ENCODE data around the gene NDE1. TPM values are rescaled to one million over a fixed set of nuclear protein-coding genes. Genes with fewer than 3 reads are reported as not detected.

The NDE1 gene
- total RNA-seq, 4 donors from 2014 or later, result 46.1 to 94.9 (median 70.1) TPM

DNA sequence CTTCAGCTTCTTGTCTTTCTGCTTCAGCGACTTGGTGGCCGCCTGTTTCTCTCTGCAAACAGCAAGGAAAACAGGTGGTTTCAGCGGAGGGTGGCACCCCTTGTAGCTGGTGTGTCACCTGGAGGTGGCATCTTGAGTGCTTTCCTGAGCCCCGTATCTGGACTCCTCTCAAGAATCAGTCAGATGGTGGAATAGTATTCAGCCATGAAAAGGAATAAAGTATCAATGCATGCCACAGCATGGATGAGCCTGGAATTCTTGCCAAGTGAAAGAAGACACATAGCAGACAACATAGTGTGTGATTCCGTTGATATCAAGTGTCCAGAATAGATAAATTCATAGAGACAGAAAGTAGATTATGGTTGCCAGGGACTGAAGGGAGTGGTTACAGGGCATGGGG is 65.2 kb downstream of the NDE1 start:
- DNase-seq (ENCODE audit: extremely low spot score), result no peak
- Histone ChIP-seq H3K36me3 (peaks cover 42 to 100% (median 94%) of the 10 kb centered on the region in 4 donors), H3K4me1 (peaks cover 0 to 61% (median 37%) of the 10 kb centered on the region in 4 donors), H3K27me3 (no peaks in the 10 kb centered on the region), H3K9me3 (no peaks in the 10 kb centered on the region), H3K27ac (replicated peaks in 1 of 4) (peak overlapping the region in 3 of 4 donors; percentile 25 to 68 (median 44)), H3K4me3 (no peak overlapping the region)
- TF ChIP-seq POLR2AphosphoS5 (IDR thresholded peaks at IDR 0.05), result no peak
- TF ChIP-seq, protein P1, sequence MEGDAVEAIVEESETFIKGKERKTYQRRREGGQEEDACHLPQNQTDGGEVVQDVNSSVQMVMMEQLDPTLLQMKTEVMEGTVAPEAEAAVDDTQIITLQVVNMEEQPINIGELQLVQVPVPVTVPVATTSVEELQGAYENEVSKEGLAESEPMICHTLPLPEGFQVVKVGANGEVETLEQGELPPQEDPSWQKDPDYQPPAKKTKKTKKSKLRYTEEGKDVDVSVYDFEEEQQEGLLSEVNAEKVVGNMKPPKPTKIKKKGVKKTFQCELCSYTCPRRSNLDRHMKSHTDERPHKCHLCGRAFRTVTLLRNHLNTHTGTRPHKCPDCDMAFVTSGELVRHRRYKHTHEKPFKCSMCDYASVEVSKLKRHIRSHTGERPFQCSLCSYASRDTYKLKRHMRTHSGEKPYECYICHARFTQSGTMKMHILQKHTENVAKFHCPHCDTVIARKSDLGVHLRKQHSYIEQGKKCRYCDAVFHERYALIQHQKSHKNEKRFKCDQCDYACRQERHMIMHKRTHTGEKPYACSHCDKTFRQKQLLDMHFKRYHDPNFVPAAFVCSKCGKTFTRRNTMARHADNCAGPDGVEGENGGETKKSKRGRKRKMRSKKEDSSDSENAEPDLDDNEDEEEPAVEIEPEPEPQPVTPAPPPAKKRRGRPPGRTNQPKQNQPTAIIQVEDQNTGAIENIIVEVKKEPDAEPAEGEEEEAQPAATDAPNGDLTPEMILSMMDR (IDR thresholded peaks at IDR 0.05), result no peak
- TF ChIP-seq POLR2A (IDR thresholded peaks at IDR 0.05; ENCODE audit: low read depth), result no peak
- TF ChIP-seq EP300 (IDR thresholded peaks at IDR 0.05), result no peak
- WGBS, result 77% methylated on average over 5 of the region's 5 CpGs
- intact Hi-C loops (cut with DNase I), result no loop called here

DNA sequence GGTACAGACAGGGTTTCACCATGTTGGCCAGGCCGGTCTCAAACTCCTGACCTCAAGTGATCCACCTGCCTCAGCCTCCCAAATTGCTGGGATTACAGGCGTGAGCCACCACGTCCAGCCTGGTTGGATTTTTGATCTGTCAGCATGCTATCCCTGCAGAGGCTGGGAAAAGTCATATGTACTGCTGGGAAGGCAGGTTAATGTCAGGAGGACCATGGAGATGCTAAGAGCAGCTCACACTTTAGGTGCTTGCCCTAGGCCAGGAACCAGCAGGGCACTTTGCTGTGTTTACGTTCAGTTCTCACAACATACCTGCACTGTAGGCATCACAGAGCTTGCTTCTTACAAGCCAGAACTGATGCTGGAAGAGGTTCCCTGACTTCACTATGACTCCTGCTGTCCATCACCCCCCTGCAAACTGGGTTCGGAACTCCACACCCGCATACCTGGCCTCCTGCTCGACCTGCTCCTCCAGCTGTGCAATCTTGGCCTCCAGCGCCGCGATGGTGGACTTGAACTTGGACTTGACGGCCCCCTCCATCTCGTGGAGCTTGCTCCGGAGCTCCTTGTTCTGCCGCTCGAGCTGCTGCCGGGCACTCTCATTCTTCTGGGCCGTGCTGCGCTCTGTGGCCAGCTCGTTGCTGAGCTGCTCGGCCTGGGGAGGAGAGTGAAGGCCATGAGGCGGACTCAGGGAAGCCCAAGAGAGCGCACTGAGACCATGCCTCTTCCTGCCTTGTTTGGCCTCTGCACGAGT is 66.8 kb downstream of the NDE1 start:
- TF ChIP-seq, protein P1 (IDR thresholded peaks at IDR 0.05), result no peak
- peak; percentile 18 to 72 for TF ChIP-seq POLR2AphosphoS5 (IDR thresholded peaks at IDR 0.05)
- no peaks in the 10 kb centered on the region for H3K9me3 ChIP-seq
- H3K4me3 ChIP-seq, result no peak overlapping the region
- intact Hi-C loops (cut with DNase I), result no loop called here
- no peak for DNase-seq (ENCODE audit: extremely low spot score)
- H3K27me3 ChIP-seq, result no peaks in the 10 kb centered on the region
- peaks cover 54 to 100% (median 98%) of the 10 kb centered on the region in 4 donors for H3K36me3 ChIP-seq
- H3K27ac ChIP-seq (replicated peaks in 1 of 4), result peak overlapping the region; percentile 41 to 68 (median 53)
- H3K4me1 ChIP-seq, result peaks cover 0 to 69% (median 42%) of the 10 kb centered on the region in 4 donors
- 77% methylated on average over 11 of the region's 23 CpGs for WGBS

DNA sequence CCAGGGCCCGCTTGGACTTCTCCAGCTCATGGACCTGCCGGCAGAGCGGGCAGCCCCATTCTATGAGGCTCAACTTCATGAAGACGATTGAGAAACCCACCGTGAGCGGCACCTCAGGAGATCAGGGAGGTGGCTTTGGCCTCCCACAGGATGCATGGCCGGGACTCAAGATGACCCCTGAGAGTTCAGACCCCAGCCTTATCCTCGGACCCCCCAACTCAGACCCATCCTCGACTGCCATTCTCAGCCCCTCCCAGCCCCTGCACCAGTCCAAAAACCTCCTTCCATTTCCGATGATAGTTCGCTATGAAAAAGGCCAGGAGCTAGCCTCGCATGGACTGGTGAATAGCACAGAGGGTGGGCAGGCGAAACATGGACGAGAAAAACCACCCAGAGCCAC is 71.0 kb downstream of the NDE1 start:
- H3K4me1 ChIP-seq, result peaks cover 0 to 92% (median 45%) of the 10 kb centered on the region in 4 donors

DNA sequence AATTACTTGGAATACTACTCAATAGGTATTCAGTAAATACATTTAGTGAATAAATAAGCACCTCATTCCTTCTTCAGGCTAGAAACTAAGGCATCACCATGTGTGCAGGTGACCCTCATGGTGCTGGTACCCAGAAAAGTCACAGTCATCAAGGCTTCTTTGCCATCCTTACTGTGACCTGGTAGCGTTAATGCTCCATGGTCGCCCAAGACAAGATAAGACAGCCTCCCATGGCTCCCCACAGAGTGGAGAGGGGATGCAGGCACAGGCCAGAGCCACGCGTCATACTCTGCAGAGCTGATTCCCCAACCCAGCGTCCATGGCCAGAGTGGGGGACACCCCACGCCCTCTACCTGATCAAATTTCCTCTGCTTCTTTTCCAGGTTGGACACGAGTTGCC is 73.8 kb downstream of the NDE1 start:
- Histone ChIP-seq H3K36me3 (peaks cover 53 to 100% (median 99%) of the 10 kb centered on the region in 4 donors), H3K4me3 (no peak overlapping the region), H3K4me1 (peaks cover 0 to 96% (median 52%) of the 10 kb centered on the region in 4 donors), H3K9me3 (no peaks in the 10 kb centered on the region), H3K27me3 (no peaks in the 10 kb centered on the region), H3K27ac (replicated peaks in 1 of 4) (peak overlapping the region; percentile 31 to 66 (median 47))
- intact Hi-C loops (cut with DNase I), result no loop called here
- peak; percentile 24 to 60 for TF ChIP-seq POLR2AphosphoS5 (IDR thresholded peaks at IDR 0.05)
- no peak for TF ChIP-seq EP300 (IDR thresholded peaks at IDR 0.05)
- no peak for TF ChIP-seq POLR2A (IDR thresholded peaks at IDR 0.05; ENCODE audit: low read depth)
- TF ChIP-seq, protein P1 (IDR thresholded peaks at IDR 0.05), result no peak
- WGBS, result 61% methylated on average over 7 of the region's 7 CpGs
- no peak for DNase-seq (ENCODE audit: extremely low spot score)

More for the DNA sequence above, 71.0 kb downstream of the NDE1 start:
- H3K9me3 ChIP-seq, result no peaks in the 10 kb centered on the region
- H3K27ac ChIP-seq (replicated peaks in 1 of 4), result peak overlapping the region; percentile 41 to 68 (median 52)
- H3K36me3 ChIP-seq, result peaks cover 70 to 100% (median 100%) of the 10 kb centered on the region in 4 donors
- WGBS, result 81% methylated on average over 10 of the region's 14 CpGs
- TF ChIP-seq, protein P1 (IDR thresholded peaks at IDR 0.05), result no peak
- TF ChIP-seq EP300 (IDR thresholded peaks at IDR 0.05) (no peak), POLR2AphosphoS5 (IDR thresholded peaks at IDR 0.05) (peak in 1 of 2 donors; percentile 59), POLR2A (IDR thresholded peaks at IDR 0.05; ENCODE audit: low read depth) (no peak)
- H3K4me3 ChIP-seq, result no peak overlapping the region
- no peaks in the 10 kb centered on the region for H3K27me3 ChIP-seq
- intact Hi-C loops (cut with DNase I), result no loop called here
- no peak for DNase-seq (ENCODE audit: extremely low spot score)

Data from esophagus muscularis mucosa (tissue), 4 donors.